Retinal pigment epithelial cell (primary cell): ENCODE results near the gene CD226.

Source experiments
- DNase-seq: peaks from one replicate; pipeline ENCODE4 v3.0.0-alpha.2; 2010; ENCODE audit warnings: low read depth
- H3K4me3 ChIP-seq: 2 replicates; pipeline ENCODE4 v1.5.1; 2011; ENCODE audit warnings: mild to moderate bottlenecking, low read length, control low read depth, moderate library complexity
- TF ChIP-seq, protein P1 (sequence below): conservative IDR thresholded peaks from 2 replicates; pipeline ENCODE4 v1.5.1; 2011; ENCODE audit warnings: low read depth, low read length, control low read depth, inconsistent platforms

Gene CD226

DNA sequence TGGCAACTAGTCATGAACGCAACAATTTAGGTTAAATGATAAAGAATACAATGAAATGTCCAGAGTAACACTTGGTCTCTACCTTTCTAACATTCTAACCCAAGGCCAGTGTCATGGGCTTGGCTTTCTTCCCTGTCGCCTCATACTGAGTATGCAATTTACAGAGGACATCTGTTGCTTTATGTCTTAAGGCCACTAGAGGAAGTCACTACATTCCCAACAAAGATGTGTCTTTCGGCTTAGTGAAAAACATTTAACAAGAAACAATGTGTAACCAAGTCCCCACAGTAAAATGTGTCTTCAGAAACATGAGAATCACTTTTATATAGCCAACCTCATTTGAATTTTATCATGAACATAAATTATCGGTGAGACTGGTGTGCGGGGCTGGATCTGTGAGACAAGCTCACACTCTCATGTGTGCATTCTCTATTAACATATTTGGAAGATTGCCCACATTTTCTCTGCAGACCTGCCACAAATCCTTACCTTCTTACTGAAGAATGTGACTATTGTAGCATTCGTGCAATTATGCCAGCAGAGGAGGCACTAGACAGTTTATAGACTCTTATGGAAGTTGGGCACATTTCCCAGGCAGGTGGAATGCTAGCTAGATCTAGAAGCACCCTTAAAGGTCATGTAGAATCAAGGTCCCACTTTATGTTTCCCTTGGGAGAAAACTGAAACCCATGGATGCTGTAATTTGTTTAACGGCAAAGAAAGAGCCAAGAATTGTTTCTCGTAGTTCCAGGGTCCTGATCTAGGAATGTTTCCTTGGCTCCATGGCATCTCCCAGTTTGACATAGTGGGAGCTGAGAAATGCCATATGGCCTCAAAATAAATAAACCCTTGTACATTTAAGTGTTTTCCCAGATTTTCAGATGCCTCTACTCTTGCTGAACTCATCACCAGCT lies 101.8 kb downstream of the CD226 start:
- no peak overlapping the region for H3K4me3 ChIP-seq
- TF ChIP-seq, protein P1, sequence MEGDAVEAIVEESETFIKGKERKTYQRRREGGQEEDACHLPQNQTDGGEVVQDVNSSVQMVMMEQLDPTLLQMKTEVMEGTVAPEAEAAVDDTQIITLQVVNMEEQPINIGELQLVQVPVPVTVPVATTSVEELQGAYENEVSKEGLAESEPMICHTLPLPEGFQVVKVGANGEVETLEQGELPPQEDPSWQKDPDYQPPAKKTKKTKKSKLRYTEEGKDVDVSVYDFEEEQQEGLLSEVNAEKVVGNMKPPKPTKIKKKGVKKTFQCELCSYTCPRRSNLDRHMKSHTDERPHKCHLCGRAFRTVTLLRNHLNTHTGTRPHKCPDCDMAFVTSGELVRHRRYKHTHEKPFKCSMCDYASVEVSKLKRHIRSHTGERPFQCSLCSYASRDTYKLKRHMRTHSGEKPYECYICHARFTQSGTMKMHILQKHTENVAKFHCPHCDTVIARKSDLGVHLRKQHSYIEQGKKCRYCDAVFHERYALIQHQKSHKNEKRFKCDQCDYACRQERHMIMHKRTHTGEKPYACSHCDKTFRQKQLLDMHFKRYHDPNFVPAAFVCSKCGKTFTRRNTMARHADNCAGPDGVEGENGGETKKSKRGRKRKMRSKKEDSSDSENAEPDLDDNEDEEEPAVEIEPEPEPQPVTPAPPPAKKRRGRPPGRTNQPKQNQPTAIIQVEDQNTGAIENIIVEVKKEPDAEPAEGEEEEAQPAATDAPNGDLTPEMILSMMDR = peak; percentile 8
- DNase-seq = peak; percentile 47

GRCh38 chr18:69844656-69845055 lies 103.0 kb downstream of the CD226 start:
- no peak for DNase-seq
- TF ChIP-seq, protein P1 = no peak
- no peak overlapping the region for H3K4me3 ChIP-seq

DNA sequence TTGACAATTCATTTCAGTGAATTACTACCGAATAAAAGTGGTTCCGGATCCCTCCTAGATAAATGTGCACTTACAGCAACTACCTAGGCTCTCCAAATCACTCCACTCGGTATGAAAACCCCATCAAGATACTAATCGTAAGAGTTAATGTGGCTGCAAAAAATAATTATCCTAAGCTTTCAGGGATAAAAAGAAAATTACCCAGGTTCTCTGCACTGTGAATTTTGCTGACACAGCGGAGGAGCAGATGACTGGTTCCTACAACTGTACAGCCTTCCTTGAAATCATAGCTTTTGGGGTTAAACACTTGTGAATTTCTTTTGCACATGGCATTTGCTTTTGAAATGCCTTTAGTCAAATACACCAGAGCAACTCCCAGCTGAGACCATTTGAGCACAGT lies 104.7 kb downstream of the CD226 start:
- DNase-seq = no peak
- H3K4me3 ChIP-seq = no peak overlapping the region
- TF ChIP-seq, protein P1 = no peak

DNA sequence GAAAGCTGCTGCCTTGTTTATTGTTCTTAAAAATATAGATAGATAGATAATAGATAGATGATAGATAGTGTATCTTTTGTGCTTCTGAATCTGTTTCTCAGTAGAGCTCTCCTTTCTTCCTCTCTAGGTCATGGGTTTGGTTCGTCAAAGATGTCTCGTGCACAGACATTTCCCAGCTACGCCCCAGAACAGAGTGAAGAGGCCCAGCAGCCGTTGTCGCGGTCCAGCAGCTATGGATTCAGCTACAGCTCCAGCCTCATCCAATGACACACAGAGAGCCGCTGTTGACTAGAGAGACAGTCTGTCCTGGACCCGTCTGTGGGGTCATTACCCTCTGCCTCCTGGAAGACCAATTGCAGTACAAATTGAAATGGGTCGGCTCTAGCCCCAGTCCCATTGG lies 106.6 kb downstream of the CD226 start:
- DNase-seq = no peak
- no peak overlapping the region for H3K4me3 ChIP-seq
- TF ChIP-seq, protein P1 = no peak

GRCh38 chr18:69840445-69840844 lies 107.2 kb downstream of the CD226 start:
- H3K4me3 ChIP-seq = no peak overlapping the region
- TF ChIP-seq, protein P1 = no peak
- no peak for DNase-seq

DNA sequence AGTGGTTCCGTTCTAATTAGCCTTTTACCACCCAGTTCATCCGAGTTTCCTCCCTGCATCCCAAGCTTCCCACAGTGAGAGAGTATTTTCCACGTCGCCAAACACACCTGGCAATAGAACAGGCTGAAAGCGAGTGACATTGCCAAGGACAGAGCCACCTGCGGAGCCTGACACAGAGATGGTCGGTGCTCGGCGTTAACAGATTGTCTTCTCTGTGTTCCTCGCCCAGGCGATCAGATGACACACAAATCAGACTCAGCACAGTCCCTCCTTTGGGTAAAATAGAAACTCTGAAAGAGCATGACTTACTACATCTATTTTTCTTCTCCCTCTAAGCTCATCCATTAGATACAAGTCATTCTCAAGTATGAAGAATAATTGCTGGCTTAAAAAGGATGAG lies 107.7 kb downstream of the CD226 start:
- H3K4me3 ChIP-seq = no peak overlapping the region
- TF ChIP-seq, protein P1 = no peak
- DNase-seq = no peak

GRCh38 chr18:69839497-69839896 lies 108.2 kb downstream of the CD226 start:
- TF ChIP-seq, protein P1 = no peak
- no peak overlapping the region for H3K4me3 ChIP-seq
- DNase-seq = no peak
